Measurements from ENCODE around the gene DOCK10.
A peak's percentile ranks its signal among the peaks of the same experiment; 100 is the strongest.

The DOCK10 gene

GRCh38 chr2:224909885-224910573 lies 132.2 kb downstream of the DOCK10 start:
- peak in 1 of 2 experiments; percentile 48 for DNase-seq

- DNase-seq, result no peak
Observed at GRCh38 chr2:224908818-224909217, 133.4 kb downstream of the DOCK10 start.

- DNase-seq, result no peak
Observed at GRCh38 chr2:224904381-224904780, 137.9 kb downstream of the DOCK10 start.

GRCh38 chr2:224903621-224904020 lies 138.6 kb downstream of the DOCK10 start:
- DNase-seq, result no peak

- DNase-seq, result no peak
Observed at GRCh38 chr2:224901121-224901676, 141.1 kb downstream of the DOCK10 start.

- DNase-seq, result no peak
Observed at GRCh38 chr2:224895377-224895776, 146.9 kb downstream of the DOCK10 start.

- no peak for DNase-seq
Observed at GRCh38 chr2:224894356-224894755, 147.9 kb downstream of the DOCK10 start.

GRCh38 chr2:224893848-224894247 lies 148.4 kb downstream of the DOCK10 start:
- no peak for DNase-seq

GRCh38 chr2:224892574-224893204 lies 149.6 kb downstream of the DOCK10 start:
- no peak for DNase-seq

GRCh38 chr2:224890372-224890771 lies 151.9 kb downstream of the DOCK10 start:
- no peak for DNase-seq

GRCh38 chr2:224887141-224887540 lies 155.1 kb downstream of the DOCK10 start:
- DNase-seq, result no peak

- DNase-seq, result peak; percentile 36 to 39
Observed at GRCh38 chr2:224885836-224886547, 156.3 kb downstream of the DOCK10 start.

- no peak for DNase-seq
Observed at GRCh38 chr2:224885291-224885690, 157.0 kb downstream of the DOCK10 start.

- no peak for DNase-seq
Observed at GRCh38 chr2:224884188-224884587, 158.1 kb downstream of the DOCK10 start.

GRCh38 chr2:224883700-224884099 lies 158.6 kb downstream of the DOCK10 start:
- no peak for DNase-seq

GRCh38 chr2:224883172-224883516 lies 159.1 kb downstream of the DOCK10 start:
- DNase-seq, result no peak

- no peak for DNase-seq
Observed at GRCh38 chr2:224882291-224883171, 159.7 kb downstream of the DOCK10 start.

- DNase-seq, result no peak
Observed at GRCh38 chr2:224881846-224882245, 160.4 kb downstream of the DOCK10 start.

GRCh38 chr2:224876522-224876921 lies 165.7 kb downstream of the DOCK10 start:
- DNase-seq, result no peak

- no peak for DNase-seq
Observed at GRCh38 chr2:224875841-224876240, 166.4 kb downstream of the DOCK10 start.

- no peak for DNase-seq
Observed at GRCh38 chr2:224875153-224875552, 167.1 kb downstream of the DOCK10 start.

- no peak for DNase-seq
Observed at GRCh38 chr2:224871813-224872212, 170.5 kb downstream of the DOCK10 start.

GRCh38 chr2:224870341-224870740 lies 171.9 kb downstream of the DOCK10 start:
- no peak for DNase-seq
